A673 (cell line): ENCODE measurements around the gene CNN2. TPM values are rescaled to one million over a fixed set of nuclear protein-coding genes. Genes with fewer than 3 reads are reported as not detected.

Source experiments
- BruUV-seq: library from RNA; stranded (reverse); fragments of 400-500 nt; replicated peaks from 2 replicates; lab custom pipeline; 2021; lab: Mats Ljungman, UMichigan
- CTCF ChIA-PET: fragments of 300-600 bp; sonication (Branson Sonifier 250); formaldehyde crosslinking; loops from one replicate; lab custom pipeline; 2022; ENCODE audit warnings: antibody characterized with exemption; lab: Charles Lee
- POLR2A ChIA-PET: fragments of 300-600 bp; sonication (Branson Sonifier 250); formaldehyde crosslinking; loops from one replicate; lab custom pipeline; 2022; ENCODE audit warnings: antibody characterized with exemption; ENCODE audit not compliant: low non-redundant PET; lab: Charles Lee
- DNase-seq: peaks from one replicate; pipeline ENCODE4 v3.0.0-alpha.2; 2015; ENCODE audit warnings: low spot score
- H3K27ac ChIP-seq: fragments of 200-600 bp; sonication (generic); 2 replicates; pipeline ENCODE4 v1.5.1; 2016; ENCODE audit warnings: mixed run types, low read depth, mild to moderate bottlenecking, mixed read lengths, antibody characterized with exemption, low read length; ENCODE audit not compliant: poor library complexity, severe bottlenecking
- H3K27me3 ChIP-seq: fragments of 200-600 bp; sonication (generic); replicated peaks from 2 replicates; pipeline ENCODE4 v1.6.1; 2017; ENCODE audit warnings: mixed run types, low read depth, mild to moderate bottlenecking, mixed read lengths, antibody characterized with exemption, low read length; ENCODE audit not compliant: insufficient read depth, poor library complexity
- H3K36me3 ChIP-seq: fragments of 200-600 bp; sonication (generic); 2 replicates; pipeline ENCODE4 v1.6.1; 2016; ENCODE audit warnings: mixed run types, mild to moderate bottlenecking, mixed read lengths, antibody characterized with exemption, low read length; ENCODE audit not compliant: insufficient read depth, poor library complexity, severe bottlenecking
- H3K4me1 ChIP-seq: fragments of 200-600 bp; sonication (generic); 2 replicates; pipeline ENCODE4 v1.6.1; 2017; ENCODE audit warnings: mixed run types, mild to moderate bottlenecking, mixed read lengths, antibody characterized with exemption, low read length; ENCODE audit not compliant: insufficient read depth, poor library complexity, severe bottlenecking
- H3K4me3 ChIP-seq: fragments of 200-600 bp; sonication (generic); 2 replicates; pipeline ENCODE4 v1.5.1; 2016; ENCODE audit warnings: low read depth, mixed run types, mild to moderate bottlenecking, mixed read lengths, low read length; ENCODE audit not compliant: poor library complexity, severe bottlenecking
- H3K9me3 ChIP-seq: fragments of 200-600 bp; sonication (generic); 2 replicates; pipeline ENCODE4 v1.6.1; 2016; ENCODE audit warnings: mixed run types, low read depth, mild to moderate bottlenecking, mixed read lengths, antibody characterized with exemption, low read length; ENCODE audit not compliant: poor library complexity, severe bottlenecking
- CTCF ChIP-seq: fragments of 300-800, 200-600 bp; sonication (generic); conservative IDR thresholded peaks from 2 replicates; pipeline ENCODE4 v1.5.1; 2017; ENCODE audit warnings: low read depth, mild to moderate bottlenecking, antibody characterized with exemption, low read length, moderate library complexity, mixed read lengths
- EZH2 ChIP-seq: fragments of 200-600 bp; sonication (generic); IDR thresholded peaks from 2 replicates; pipeline ENCODE4 v1.6.1; 2017; ENCODE audit warnings: borderline replicate concordance, low read depth, mild to moderate bottlenecking, mixed read lengths, antibody characterized with exemption, low read length; ENCODE audit not compliant: poor library complexity, severe bottlenecking
- intact Hi-C: fragments of 100-400 bp; cut with micrococcal nuclease; formaldehyde crosslinking; loops from one replicate; pipeline ENCODE4 v1.10.0; 2022; ENCODE audit not compliant: unreplicated experiment
- total RNA-seq: library from RNA; stranded (reverse); gene quantifications from 2 replicates; pipeline ENCODE4 v1.2.3, GENCODE V29; 2021

CNN2 gene
- total RNA-seq, 1 experiment from 2014 or later, result 112 TPM

- Histone ChIP-seq H3K27ac (no peak overlapping the region), H3K36me3 (no peaks in the 10 kb centered on the region), H3K4me1 (peaks cover 13% of the 10 kb centered on the region), H3K9me3 (no peaks in the 10 kb centered on the region), H3K27me3 (no peaks in the 10 kb centered on the region), H3K4me3 (no peak overlapping the region)
- no TSS peak for BruUV-seq
- intact Hi-C loops, result loop anchor here (5.0 kb wide), 2 partner anchors 118 to 208 kb away; no protein-coding TSS in a partner anchor
- no peak for DNase-seq
- CTCF ChIA-PET, result interaction anchor here (0.6 kb wide), 1 partner anchor 10 kb away, joined by 3 read pairs; no protein-coding TSS in a partner anchor
- POLR2A ChIA-PET, result no interaction called here
- TF ChIP-seq EZH2 (no peak), CTCF (no peak)
Measured at GRCh38 chr19:980133-980998, 46.0 kb upstream of the CNN2 start.

GRCh38 chr19:982567-983170 lies 43.7 kb upstream of the CNN2 start:
- H3K9me3 ChIP-seq, result no peaks in the 10 kb centered on the region
- H3K27ac ChIP-seq, result peak overlapping the region; percentile 11
- DNase-seq, result peak; percentile 70
- intact Hi-C loops, result loop anchor here (1.0 to 5.0 kb wide), 3 partner anchors 57 to 210 kb away; no protein-coding TSS in a partner anchor
- ChIA-PET CTCF (interaction anchor here (0.6 kb wide), 1 partner anchor 212 kb away, joined by 3 read pairs; no protein-coding TSS in a partner anchor), POLR2A (no interaction called here)
- TF ChIP-seq EZH2, result no peak
- peak; percentile 67 for TF ChIP-seq CTCF
- H3K36me3 ChIP-seq, result peaks cover 12% of the 10 kb centered on the region
- no TSS peak for BruUV-seq
- H3K27me3 ChIP-seq, result no peaks in the 10 kb centered on the region
- peaks cover 13% of the 10 kb centered on the region for H3K4me1 ChIP-seq
- peak overlapping the region; percentile 28 for H3K4me3 ChIP-seq

- H3K9me3 ChIP-seq, result no peaks in the 10 kb centered on the region
- no TSS peak for BruUV-seq
- no peak for TF ChIP-seq CTCF
- POLR2A ChIA-PET, result interaction anchor here (0.6 to 1.1 kb wide), 3 partner anchors 12 to 284 kb away, joined by 3 read pairs; no protein-coding TSS in a partner anchor
- peak within 1 kb of the TSS; percentile 80 for H3K4me3 ChIP-seq
- DNase-seq, result peak; percentile 96
- H3K36me3 ChIP-seq, result peaks cover 12% of the 10 kb centered on the region
- peak within 1 kb of the TSS; percentile 98 for H3K27ac ChIP-seq
- CTCF ChIA-PET, result interaction anchor here (0.6 to 1.0 kb wide), 3 partner anchors 127 to 260 kb away, joined by 3 to 4 read pairs (median 4); no protein-coding TSS in a partner anchor
- peaks cover 13% of the 10 kb centered on the region for H3K4me1 ChIP-seq
- no peaks in the 10 kb centered on the region for H3K27me3 ChIP-seq
- intact Hi-C loops, result loop anchor here (1.0 to 5.0 kb wide), 4 partner anchors 63 to 256 kb away; partner anchors contain the start of gene ATP5F1D
Measured at GRCh38 chr19:984165-984967, 42.0 kb upstream of the CNN2 start, which contains the start of gene WDR18. Gene WDR18 (plus strand): TSS chr19:984345. CDS start chr19:984354, 9 bp downstream.
